PFSK-1 (cell line): Measurements from ENCODE around the gene DOHH.

Source experiments
- FOXP2 ChIP-seq: optimal IDR thresholded peaks from 2 replicates; pipeline ENCODE3; 2011; ENCODE audit warnings: borderline replicate concordance, control low read depth, inconsistent platforms; ENCODE audit not compliant: insufficient read depth; ENCODE audit errors: extremely low read length, extremely low read depth
- POLR2AphosphoS5 ChIP-seq: IDR thresholded peaks from 2 replicates; pipeline ENCODE4 v1.6.1; 2012; ENCODE audit warnings: low read depth, mild to moderate bottlenecking, control low read depth, low read length, moderate library complexity
- SIN3A ChIP-seq: IDR thresholded peaks from 2 replicates; pipeline ENCODE4 v1.6.1; 2012; ENCODE audit warnings: mild to moderate bottlenecking, low read length, moderate library complexity, borderline replicate concordance; ENCODE audit not compliant: insufficient read depth
- TAF1 ChIP-seq: IDR thresholded peaks from 2 replicates; pipeline ENCODE4 v1.6.1; 2012; ENCODE audit warnings: low read length, control low read depth, borderline replicate concordance; ENCODE audit not compliant: insufficient read depth
- TF ChIP-seq, protein P1 (sequence below), 2 experiments: IDR thresholded peaks; 2 replicates each; pipeline versions ENCODE4 v1.6.1 to v1.8.0; 2011 to 2012; ENCODE audit warnings: low read depth in 2 of 2, low read length in 2 of 2, control low read depth in 1 of 2, inconsistent platforms in 1 of 2, mild to moderate bottlenecking in 1 of 2, moderate library complexity in 1 of 2; ENCODE audit not compliant: insufficient read depth in 1 of 2

DOHH gene

DNA sequence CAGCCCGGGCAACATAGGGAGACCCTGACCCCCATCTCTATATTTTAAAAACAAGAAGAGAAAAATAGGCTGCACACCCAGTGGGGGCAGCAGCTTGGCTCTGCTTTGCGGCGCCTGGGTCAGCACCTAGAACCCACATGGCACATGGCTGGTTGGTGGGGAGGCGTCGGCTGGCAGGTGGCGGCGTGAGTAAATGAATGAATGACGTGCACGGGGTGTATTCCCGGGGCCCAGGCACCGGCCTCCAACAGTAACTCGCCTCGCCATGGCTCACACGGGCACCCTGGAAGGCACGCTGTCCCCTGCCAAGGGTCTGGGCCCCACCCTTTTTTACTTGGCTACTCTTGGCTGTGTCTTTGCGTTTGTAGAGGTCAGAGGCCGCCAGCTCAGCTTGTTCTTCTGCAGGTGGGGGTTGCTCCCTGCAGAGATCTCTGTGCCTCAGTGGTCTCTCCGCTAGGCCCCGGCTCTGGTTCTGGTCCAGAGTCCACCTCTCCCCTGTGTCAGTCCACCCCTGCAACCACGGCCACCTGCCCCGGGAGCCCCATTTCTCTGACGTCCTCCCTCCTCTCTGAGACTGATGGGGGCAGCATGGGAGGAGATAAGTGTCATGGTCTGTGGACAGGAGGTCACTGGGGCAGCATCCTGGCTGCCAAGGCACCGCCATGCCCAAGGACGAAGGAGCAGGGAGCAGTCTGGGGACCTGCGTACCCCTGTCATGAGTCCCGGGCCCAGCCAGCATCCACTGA lies 11.2 kb upstream of the DOHH start:
- TF ChIP-seq FOXP2, result no peak
- TF ChIP-seq SIN3A, result no peak
- TF ChIP-seq, protein P1, sequence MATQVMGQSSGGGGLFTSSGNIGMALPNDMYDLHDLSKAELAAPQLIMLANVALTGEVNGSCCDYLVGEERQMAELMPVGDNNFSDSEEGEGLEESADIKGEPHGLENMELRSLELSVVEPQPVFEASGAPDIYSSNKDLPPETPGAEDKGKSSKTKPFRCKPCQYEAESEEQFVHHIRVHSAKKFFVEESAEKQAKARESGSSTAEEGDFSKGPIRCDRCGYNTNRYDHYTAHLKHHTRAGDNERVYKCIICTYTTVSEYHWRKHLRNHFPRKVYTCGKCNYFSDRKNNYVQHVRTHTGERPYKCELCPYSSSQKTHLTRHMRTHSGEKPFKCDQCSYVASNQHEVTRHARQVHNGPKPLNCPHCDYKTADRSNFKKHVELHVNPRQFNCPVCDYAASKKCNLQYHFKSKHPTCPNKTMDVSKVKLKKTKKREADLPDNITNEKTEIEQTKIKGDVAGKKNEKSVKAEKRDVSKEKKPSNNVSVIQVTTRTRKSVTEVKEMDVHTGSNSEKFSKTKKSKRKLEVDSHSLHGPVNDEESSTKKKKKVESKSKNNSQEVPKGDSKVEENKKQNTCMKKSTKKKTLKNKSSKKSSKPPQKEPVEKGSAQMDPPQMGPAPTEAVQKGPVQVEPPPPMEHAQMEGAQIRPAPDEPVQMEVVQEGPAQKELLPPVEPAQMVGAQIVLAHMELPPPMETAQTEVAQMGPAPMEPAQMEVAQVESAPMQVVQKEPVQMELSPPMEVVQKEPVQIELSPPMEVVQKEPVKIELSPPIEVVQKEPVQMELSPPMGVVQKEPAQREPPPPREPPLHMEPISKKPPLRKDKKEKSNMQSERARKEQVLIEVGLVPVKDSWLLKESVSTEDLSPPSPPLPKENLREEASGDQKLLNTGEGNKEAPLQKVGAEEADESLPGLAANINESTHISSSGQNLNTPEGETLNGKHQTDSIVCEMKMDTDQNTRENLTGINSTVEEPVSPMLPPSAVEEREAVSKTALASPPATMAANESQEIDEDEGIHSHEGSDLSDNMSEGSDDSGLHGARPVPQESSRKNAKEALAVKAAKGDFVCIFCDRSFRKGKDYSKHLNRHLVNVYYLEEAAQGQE (IDR thresholded peaks at IDR 0.05; ENCODE audit: insufficient read depth in 1 of 2, low read depth in 2 of 2, low read length in 2 of 2), result no peak
- no peak for TF ChIP-seq TAF1
- TF ChIP-seq POLR2AphosphoS5, result no peak

DNA sequence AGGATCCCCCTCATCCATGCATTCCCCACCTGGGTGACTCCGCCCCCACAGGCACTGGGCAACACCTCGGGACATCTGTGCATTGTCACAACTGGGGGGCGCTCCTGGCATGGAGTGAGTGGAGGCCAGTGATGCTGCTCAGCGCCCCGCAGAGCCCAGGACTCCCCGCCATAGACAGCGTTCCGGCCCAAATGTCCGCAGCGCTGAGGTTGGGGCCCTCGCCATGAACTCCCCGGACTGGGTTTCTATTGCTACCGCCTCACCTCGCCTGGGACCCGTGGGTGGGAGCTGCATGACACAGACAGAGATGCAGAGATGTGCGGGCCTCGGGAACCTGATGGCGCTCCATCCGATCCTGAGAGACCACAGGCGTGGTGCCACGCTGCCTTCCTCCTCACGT lies 10.3 kb upstream of the DOHH start:
- TF ChIP-seq TAF1, result no peak
- TF ChIP-seq, protein P1 (IDR thresholded peaks at IDR 0.05; ENCODE audit: insufficient read depth in 1 of 2, low read depth in 2 of 2, low read length in 2 of 2), result no peak
- no peak for TF ChIP-seq SIN3A
- TF ChIP-seq POLR2AphosphoS5, result no peak
- no peak for TF ChIP-seq FOXP2

DNA sequence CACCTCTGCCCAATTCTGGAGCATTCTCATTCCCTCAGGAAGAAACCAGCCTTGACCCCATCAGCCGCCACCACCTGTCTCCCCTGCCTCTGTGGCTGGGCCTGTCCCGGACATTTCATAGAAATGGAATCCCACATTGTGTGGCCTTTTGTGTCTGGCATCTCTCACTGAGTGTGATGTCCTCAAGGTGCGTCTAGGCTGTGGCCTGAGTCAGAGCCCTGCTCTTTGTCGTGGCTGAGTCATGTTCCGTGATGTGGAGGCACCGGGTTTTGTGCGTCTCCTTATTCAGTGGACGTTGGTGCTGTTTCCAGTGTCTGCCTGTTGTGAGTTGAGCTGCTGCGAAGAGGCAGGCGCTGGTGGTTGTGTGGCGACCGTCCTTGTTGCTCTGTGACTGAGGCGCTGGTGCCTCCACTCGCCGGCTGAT lies 9.1 kb upstream of the DOHH start:
- no peak for TF ChIP-seq TAF1
- TF ChIP-seq, protein P1 (IDR thresholded peaks at IDR 0.05; ENCODE audit: insufficient read depth in 1 of 2, low read depth in 2 of 2, low read length in 2 of 2), result no peak

DNA sequence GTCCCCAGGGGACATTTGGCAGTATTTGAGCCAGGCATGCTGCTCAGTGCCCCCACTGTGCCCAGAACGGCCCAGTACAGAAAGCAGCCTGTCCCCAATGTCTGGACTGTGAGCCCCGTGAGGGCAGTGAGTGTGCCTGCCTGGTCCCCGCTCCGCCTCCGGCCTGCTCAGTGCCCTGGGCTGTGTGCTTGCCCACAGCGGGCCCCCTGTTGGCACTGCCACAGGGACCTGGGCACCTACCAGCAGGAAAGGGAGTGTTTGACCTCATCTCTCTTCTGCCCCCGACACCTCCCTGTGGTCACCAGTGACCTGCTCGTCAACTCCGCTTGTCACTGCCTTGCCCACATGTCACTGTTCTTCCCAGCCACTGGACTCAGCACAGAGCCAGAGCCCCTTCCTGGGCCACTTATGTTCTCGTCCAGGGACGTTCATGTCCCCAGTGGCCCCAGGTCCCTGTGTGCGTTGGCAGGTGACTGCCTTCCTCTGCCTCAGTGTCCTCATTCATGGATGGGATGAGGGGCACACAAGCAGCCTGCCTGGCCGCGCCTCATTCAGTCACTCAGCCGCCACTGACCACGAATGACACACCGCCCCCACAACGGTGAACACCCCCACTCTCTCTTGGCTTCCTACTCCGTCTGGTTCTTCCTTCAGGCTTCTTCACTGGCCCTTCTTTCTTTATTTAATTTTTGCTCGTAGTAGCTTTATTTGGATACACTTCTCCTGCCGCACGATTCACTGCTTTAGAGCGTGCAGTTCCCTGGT lies 8.5 kb upstream of the DOHH start:
- no peak for TF ChIP-seq SIN3A
- TF ChIP-seq TAF1, result no peak
- TF ChIP-seq, protein P1 (IDR thresholded peaks at IDR 0.05; ENCODE audit: insufficient read depth in 1 of 2, low read depth in 2 of 2, low read length in 2 of 2), result no peak
- TF ChIP-seq FOXP2, result no peak
- no peak for TF ChIP-seq POLR2AphosphoS5
